GM18517 (cell line): Measurements from ENCODE around the gene ZNF280B.
"Not testable (repeated sequence)": the region's sequence is repeated elsewhere in the genome, so short reads cannot be mapped to it uniquely, and the experiment has no call there.

Source experiments
- ATAC-seq: cut with Tn5 transposase; IDR thresholded peaks from one replicate; pipeline ENCODE4 v1.9.1; 2021; ENCODE audit warnings: mild to moderate bottlenecking, moderate library complexity; ENCODE audit not compliant: unreplicated experiment

ZNF280B gene

GRCh38 chr22:22465782-22466181 is 42.8 kb downstream of the ZNF280B start:
- no peak for ATAC-seq

- no peak for ATAC-seq
Observed at GRCh38 chr22:22465094-22465602, 43.4 kb downstream of the ZNF280B start.

- ATAC-seq: no peak
Observed at GRCh38 chr22:22464541-22465054, 43.9 kb downstream of the ZNF280B start.

- ATAC-seq: no peak
Observed at GRCh38 chr22:22463855-22464540, 44.5 kb downstream of the ZNF280B start.

GRCh38 chr22:22462813-22463567 is 45.6 kb downstream of the ZNF280B start:
- ATAC-seq: no peak

GRCh38 chr22:22461583-22461982 is 47.0 kb downstream of the ZNF280B start:
- ATAC-seq: no peak

- no peak for ATAC-seq
Observed at GRCh38 chr22:22461111-22461510, 47.4 kb downstream of the ZNF280B start.

- no peak for ATAC-seq
Observed at GRCh38 chr22:22460635-22461034, 47.9 kb downstream of the ZNF280B start.

- no peak for ATAC-seq
Observed at GRCh38 chr22:22460060-22460459, 48.5 kb downstream of the ZNF280B start.

GRCh38 chr22:22458896-22459588 is 49.5 kb downstream of the ZNF280B start:
- no peak for ATAC-seq

- no peak for ATAC-seq
Observed at GRCh38 chr22:22458387-22458786, 50.2 kb downstream of the ZNF280B start.

GRCh38 chr22:22454997-22455396 is 53.5 kb downstream of the ZNF280B start:
- ATAC-seq: no peak

- ATAC-seq: no peak
Observed at GRCh38 chr22:22452996-22453686, 55.4 kb downstream of the ZNF280B start.

GRCh38 chr22:22452211-22452610 is 56.3 kb downstream of the ZNF280B start:
- ATAC-seq: no peak

GRCh38 chr22:22450343-22450839 is 58.2 kb downstream of the ZNF280B start:
- ATAC-seq: peak; percentile 84

GRCh38 chr22:22449819-22450218 is 58.7 kb downstream of the ZNF280B start:
- no peak for ATAC-seq

GRCh38 chr22:22446517-22446916 is 62.0 kb downstream of the ZNF280B start:
- no peak for ATAC-seq

GRCh38 chr22:22444007-22444589 is 64.4 kb downstream of the ZNF280B start:
- ATAC-seq: not testable (repeated sequence)

GRCh38 chr22:22442928-22443709 is 65.4 kb downstream of the ZNF280B start:
- ATAC-seq: no peak
